ENCODE data around the gene DLGAP4.

DLGAP4 gene

GRCh38 chr20:36312724-36313441 lies 6.7 kb downstream of the DLGAP4 start:
- Histone ChIP-seq H3K4me3 (ENCODE audit: insufficient read depth in 1 of 2, low read depth in 1 of 2, low read length in 2 of 2) (no peak overlapping the region), H3K23ac (ENCODE audit: low read length in 2 of 2) (no peak overlapping the region), H3K14ac (ENCODE audit: low read length in 2 of 2) (no peak overlapping the region), H3K4me2 (ENCODE audit: low read length, poor library complexity, severe bottlenecking) (no peak overlapping the region), H3K27ac (ENCODE audit: low read length, poor library complexity, severe bottlenecking) (no peak overlapping the region), H2AFZ (ENCODE audit: low read depth, low read length) (no peak overlapping the region), H3K4me1 (ENCODE audit: control insufficient read depth, insufficient read depth, low read depth, low read length) (no peaks in the 10 kb centered on the region), H4K8ac (ENCODE audit: low read length) (no peak overlapping the region), H4K91ac (ENCODE audit: low read length) (no peak overlapping the region), H2BK120ac (ENCODE audit: low read depth, low read length) (no peak overlapping the region), H3K18ac (ENCODE audit: low read depth in 1 of 2, low read length in 2 of 2) (no peak overlapping the region), H3K27me3 (ENCODE audit: control insufficient read depth in 1 of 2, insufficient read depth in 1 of 2, low read length in 2 of 2) (peaks cover 67 to 90% of the 10 kb centered on the region in 2 experiments), H2BK15ac (ENCODE audit: low read depth, poor library complexity, severe bottlenecking) (no peak overlapping the region), H3K36me3 (ENCODE audit: control insufficient read depth in 1 of 2, insufficient read depth in 2 of 2, low read depth in 1 of 2, low read length in 2 of 2) (no peaks in the 10 kb centered on the region), H3K9me3 (ENCODE audit: control insufficient read depth, low read length) (no peaks in the 10 kb centered on the region), H2BK5ac (ENCODE audit: low read depth, low read length, poor library complexity, severe bottlenecking) (no peak overlapping the region), H3K4ac (ENCODE audit: low read depth in 1 of 2, low read length in 2 of 2) (no peak overlapping the region), H3K9ac (ENCODE audit: low read length) (no peak overlapping the region), H2AK5ac (ENCODE audit: low read length, severe bottlenecking) (no peak overlapping the region), H2BK12ac (ENCODE audit: low read length in 2 of 2) (no peak overlapping the region), H3K79me1 (replicated peaks; ENCODE audit: low read length, poor library complexity, severe bottlenecking) (no peaks in the 10 kb centered on the region)
- 58% methylated on average over 13 of the region's 14 CpGs for WGBS
- no peak for DNase-seq

GRCh38 chr20:36313476-36313875 lies 7.3 kb downstream of the DLGAP4 start:
- no peak overlapping the region for H3K18ac ChIP-seq (ENCODE audit: low read depth in 1 of 2, low read length in 2 of 2)
- no peak overlapping the region for H3K27ac ChIP-seq (ENCODE audit: low read length, poor library complexity, severe bottlenecking)
- no peak overlapping the region for H4K8ac ChIP-seq (ENCODE audit: low read length)
- no peak overlapping the region for H3K9ac ChIP-seq (ENCODE audit: low read length)
- 57% methylated on average over 3 of the region's 3 CpGs for WGBS
- H3K14ac ChIP-seq (ENCODE audit: low read length in 2 of 2): no peak overlapping the region
- H3K4me1 ChIP-seq (ENCODE audit: control insufficient read depth, insufficient read depth, low read depth, low read length): no peaks in the 10 kb centered on the region
- H3K4me2 ChIP-seq (ENCODE audit: low read length, poor library complexity, severe bottlenecking): no peak overlapping the region
- no peak overlapping the region for H2BK120ac ChIP-seq (ENCODE audit: low read depth, low read length)
- no peak overlapping the region for H2BK15ac ChIP-seq (ENCODE audit: low read depth, poor library complexity, severe bottlenecking)
- no peak overlapping the region for H3K4me3 ChIP-seq (ENCODE audit: insufficient read depth in 1 of 2, low read depth in 1 of 2, low read length in 2 of 2)
- no peak overlapping the region for H3K23ac ChIP-seq (ENCODE audit: low read length in 2 of 2)
- H3K79me1 ChIP-seq (replicated peaks; ENCODE audit: low read length, poor library complexity, severe bottlenecking): no peaks in the 10 kb centered on the region
- H2BK5ac ChIP-seq (ENCODE audit: low read depth, low read length, poor library complexity, severe bottlenecking): no peak overlapping the region
- no peak for DNase-seq
- no peak overlapping the region for H4K91ac ChIP-seq (ENCODE audit: low read length)
- no peak overlapping the region for H3K4ac ChIP-seq (ENCODE audit: low read depth in 1 of 2, low read length in 2 of 2)
- peaks cover 61 to 90% of the 10 kb centered on the region in 2 experiments for H3K27me3 ChIP-seq (ENCODE audit: control insufficient read depth in 1 of 2, insufficient read depth in 1 of 2, low read length in 2 of 2)
- no peak overlapping the region for H2AK5ac ChIP-seq (ENCODE audit: low read length, severe bottlenecking)
- H3K9me3 ChIP-seq (ENCODE audit: control insufficient read depth, low read length): no peaks in the 10 kb centered on the region
- H2BK12ac ChIP-seq (ENCODE audit: low read length in 2 of 2): no peak overlapping the region
- no peaks in the 10 kb centered on the region for H3K36me3 ChIP-seq (ENCODE audit: control insufficient read depth in 1 of 2, insufficient read depth in 2 of 2, low read depth in 1 of 2, low read length in 2 of 2)
- no peak overlapping the region for H2AFZ ChIP-seq (ENCODE audit: low read depth, low read length)

- no peak overlapping the region for H3K27ac ChIP-seq (ENCODE audit: low read length, poor library complexity, severe bottlenecking)
- H3K36me3 ChIP-seq (ENCODE audit: control insufficient read depth in 1 of 2, insufficient read depth in 2 of 2, low read depth in 1 of 2, low read length in 2 of 2): no peaks in the 10 kb centered on the region
Measured at GRCh38 chr20:36313926-36314325, 7.8 kb downstream of the DLGAP4 start.

GRCh38 chr20:36314734-36315544 lies 8.8 kb downstream of the DLGAP4 start:
- Histone ChIP-seq H2BK15ac (ENCODE audit: low read depth, poor library complexity, severe bottlenecking) (no peak overlapping the region), H2AK5ac (ENCODE audit: low read length, severe bottlenecking) (no peak overlapping the region), H4K91ac (ENCODE audit: low read length) (no peak overlapping the region), H3K23ac (ENCODE audit: low read length in 2 of 2) (peak overlapping the region in 1 of 2 experiments; percentile 18), H2BK12ac (ENCODE audit: low read length in 2 of 2) (no peak overlapping the region), H3K27me3 (ENCODE audit: control insufficient read depth in 1 of 2, insufficient read depth in 1 of 2, low read length in 2 of 2) (peaks cover 54 to 82% of the 10 kb centered on the region in 2 experiments), H2BK5ac (ENCODE audit: low read depth, low read length, poor library complexity, severe bottlenecking) (no peak overlapping the region), H3K9me3 (ENCODE audit: control insufficient read depth, low read length) (no peaks in the 10 kb centered on the region), H3K14ac (ENCODE audit: low read length in 2 of 2) (peak overlapping the region in 1 of 2 experiments; percentile 80), H3K4ac (ENCODE audit: low read depth in 1 of 2, low read length in 2 of 2) (no peak overlapping the region), H3K9ac (ENCODE audit: low read length) (no peak overlapping the region), H4K8ac (ENCODE audit: low read length) (no peak overlapping the region), H3K27ac (ENCODE audit: low read length, poor library complexity, severe bottlenecking) (no peak overlapping the region), H3K79me1 (replicated peaks; ENCODE audit: low read length, poor library complexity, severe bottlenecking) (no peaks in the 10 kb centered on the region), H2AFZ (ENCODE audit: low read depth, low read length) (no peak overlapping the region), H3K4me1 (ENCODE audit: control insufficient read depth, insufficient read depth, low read depth, low read length) (no peaks in the 10 kb centered on the region), H2BK120ac (ENCODE audit: low read depth, low read length) (no peak overlapping the region), H3K4me2 (ENCODE audit: low read length, poor library complexity, severe bottlenecking) (no peak overlapping the region), H3K18ac (ENCODE audit: low read depth in 1 of 2, low read length in 2 of 2) (no peak overlapping the region), H3K36me3 (ENCODE audit: control insufficient read depth in 1 of 2, insufficient read depth in 2 of 2, low read depth in 1 of 2, low read length in 2 of 2) (no peaks in the 10 kb centered on the region), H3K4me3 (ENCODE audit: insufficient read depth in 1 of 2, low read depth in 1 of 2, low read length in 2 of 2) (no peak overlapping the region)
- WGBS: 67% methylated on average over 10 of the region's 12 CpGs
- DNase-seq: no peak

More at GRCh38 chr20:36313926-36314325, 7.8 kb downstream of the DLGAP4 start:
- H2BK120ac ChIP-seq (ENCODE audit: low read depth, low read length): no peak overlapping the region
- no peak overlapping the region for H3K9ac ChIP-seq (ENCODE audit: low read length)
- no peak overlapping the region for H3K4me3 ChIP-seq (ENCODE audit: insufficient read depth in 1 of 2, low read depth in 1 of 2, low read length in 2 of 2)
- H4K91ac ChIP-seq (ENCODE audit: low read length): no peak overlapping the region
- H2BK12ac ChIP-seq (ENCODE audit: low read length in 2 of 2): no peak overlapping the region
- no peak overlapping the region for H3K4ac ChIP-seq (ENCODE audit: low read depth in 1 of 2, low read length in 2 of 2)
- no peak overlapping the region for H2BK15ac ChIP-seq (ENCODE audit: low read depth, poor library complexity, severe bottlenecking)
- WGBS: 88% methylated on average over 6 of the region's 11 CpGs
- H2AK5ac ChIP-seq (ENCODE audit: low read length, severe bottlenecking): no peak overlapping the region
- no peak overlapping the region for H3K23ac ChIP-seq (ENCODE audit: low read length in 2 of 2)
- no peak overlapping the region for H2BK5ac ChIP-seq (ENCODE audit: low read depth, low read length, poor library complexity, severe bottlenecking)
- no peak overlapping the region for H3K18ac ChIP-seq (ENCODE audit: low read depth in 1 of 2, low read length in 2 of 2)
- no peaks in the 10 kb centered on the region for H3K9me3 ChIP-seq (ENCODE audit: control insufficient read depth, low read length)
- H3K4me1 ChIP-seq (ENCODE audit: control insufficient read depth, insufficient read depth, low read depth, low read length): no peaks in the 10 kb centered on the region
- no peaks in the 10 kb centered on the region for H3K79me1 ChIP-seq (replicated peaks; ENCODE audit: low read length, poor library complexity, severe bottlenecking)
- H4K8ac ChIP-seq (ENCODE audit: low read length): no peak overlapping the region
- H2AFZ ChIP-seq (ENCODE audit: low read depth, low read length): no peak overlapping the region
- H3K4me2 ChIP-seq (ENCODE audit: low read length, poor library complexity, severe bottlenecking): no peak overlapping the region
- no peak overlapping the region for H3K14ac ChIP-seq (ENCODE audit: low read length in 2 of 2)
- H3K27me3 ChIP-seq (ENCODE audit: control insufficient read depth in 1 of 2, insufficient read depth in 1 of 2, low read length in 2 of 2): peaks cover 56 to 87% of the 10 kb centered on the region in 2 experiments
- no peak for DNase-seq
